Muscle of back (tissue), 11 donors: ENCODE data around the gene TNFRSF4. TPM values are rescaled to one million over a fixed set of nuclear protein-coding genes. Genes with fewer than 3 reads are reported as not detected.
"Not testable (repeated sequence)": the region's sequence is repeated elsewhere in the genome, so short reads cannot be mapped to it uniquely, and the experiment has no call there.

ENCODE experiments used
- DNase-seq, 3 donors: peaks; one replicate each; pipeline versions ENCODE4 v3.0.0 to v3.0.0-alpha.2; 2013
- polyA plus RNA-seq, 10 donors: library from polyadenylated mRNA; unstranded; fragments of 120-200 nt; gene quantifications; one replicate each; pipeline ENCODE4 v1.2.1, GENCODE V29; 2013; ENCODE audit not compliant: insufficient read length in 10 of 10

Gene TNFRSF4
- polyA plus RNA-seq, 10 donors: 1.0 to 3.7 (median 2.0) TPM

GRCh38 chr1:1203561-1204424, 10.2 kb downstream of the TNFRSF4 start:
- DNase-seq: peak in 1 of 3 donors; percentile 59

- DNase-seq: no peak
These were observed 11.0 kb downstream of the TNFRSF4 start for GRCh38 chr1:1202831-1203560.

DNA sequence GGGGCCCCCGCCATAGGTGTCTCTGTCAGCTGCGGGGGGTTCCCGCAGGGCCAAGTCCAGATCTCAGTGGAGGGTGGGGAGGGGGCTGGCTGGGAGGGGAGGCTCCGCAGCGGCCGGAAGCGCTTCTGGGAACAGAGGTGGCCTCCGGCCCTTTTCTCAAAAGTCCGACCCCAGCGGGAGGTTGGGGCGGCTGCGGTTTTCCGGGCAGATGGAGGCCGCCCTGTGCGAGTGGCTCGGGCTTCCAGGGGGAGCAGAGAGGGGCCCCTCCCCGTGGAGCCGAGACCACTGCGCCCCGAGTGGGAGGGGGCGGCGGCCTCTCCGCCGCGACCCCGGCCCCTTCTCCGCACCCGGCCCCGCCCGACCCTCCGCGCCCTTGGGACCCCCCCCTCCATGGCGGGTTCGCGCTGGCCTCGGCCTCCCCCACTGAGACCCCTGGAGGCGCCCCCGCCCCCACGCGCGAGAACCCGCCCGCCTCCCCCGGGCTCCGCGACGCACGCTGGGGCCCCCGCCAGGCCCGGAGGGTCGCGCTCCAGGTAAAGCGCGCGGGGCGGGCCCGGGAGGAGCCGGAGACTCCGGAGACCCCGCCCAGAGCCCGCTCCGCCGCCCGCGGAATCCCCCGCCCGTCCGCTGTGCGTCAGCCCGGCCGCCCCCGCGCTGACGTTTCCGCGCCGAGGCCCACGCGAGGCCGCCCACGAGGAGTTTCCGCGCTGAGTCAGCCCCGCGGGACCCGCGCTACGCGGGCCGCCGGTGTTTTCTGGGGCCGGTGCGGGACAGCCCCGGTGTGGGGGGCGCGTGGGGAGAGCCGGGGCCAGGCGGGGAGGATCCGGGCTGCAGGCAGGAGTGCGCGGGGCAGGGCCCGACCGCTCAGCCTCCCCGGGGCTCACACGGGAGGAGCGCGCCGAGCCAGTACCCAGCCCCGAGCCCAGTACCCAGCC, 12.8 kb downstream of the TNFRSF4 start:
- peak in 2 of 3 donors; percentile 71 to 78 for DNase-seq

- no peak for DNase-seq
These were observed 13.7 kb downstream of the TNFRSF4 start for GRCh38 chr1:1199961-1200875.

DNA sequence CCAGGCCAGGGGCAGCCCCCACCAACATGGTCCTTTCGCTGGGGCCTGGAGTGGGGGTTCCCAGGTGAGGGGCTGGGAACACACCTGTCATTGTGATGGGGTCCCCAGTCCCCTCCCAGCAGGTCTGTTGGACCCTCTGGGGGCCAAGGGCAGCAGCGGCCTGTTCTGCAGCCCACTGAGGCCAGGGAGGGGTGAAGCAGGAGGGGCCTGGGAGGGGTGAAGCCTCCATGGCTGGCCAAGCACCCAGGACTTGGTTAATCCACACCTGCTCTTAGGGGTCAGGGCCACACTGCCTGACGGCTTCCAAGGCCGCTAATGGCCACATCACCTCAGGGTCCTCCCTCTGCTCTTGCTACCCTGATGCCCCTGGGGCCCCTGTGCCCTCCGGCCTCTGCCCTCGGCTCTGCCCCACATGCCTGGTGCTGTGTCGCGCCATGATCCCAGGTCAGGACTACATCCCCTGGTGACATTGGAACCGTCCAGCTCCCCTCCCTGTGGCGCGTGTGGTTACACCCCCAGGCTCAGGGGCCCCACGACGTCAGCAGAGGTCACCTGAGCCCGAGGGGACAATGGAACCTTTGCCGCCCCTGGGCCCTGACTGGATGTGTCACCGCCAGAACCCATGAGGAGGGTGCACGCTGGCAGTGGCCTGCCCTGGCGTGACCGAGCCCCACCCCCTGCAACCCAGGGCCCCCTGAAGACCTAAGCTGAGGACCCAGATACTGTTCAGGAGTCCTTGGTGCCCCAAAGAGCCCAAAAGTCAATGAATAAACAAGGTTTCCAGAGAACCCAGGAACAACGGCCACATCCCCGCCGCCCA, 14.6 kb downstream of the TNFRSF4 start:
- no peak for DNase-seq

DNA sequence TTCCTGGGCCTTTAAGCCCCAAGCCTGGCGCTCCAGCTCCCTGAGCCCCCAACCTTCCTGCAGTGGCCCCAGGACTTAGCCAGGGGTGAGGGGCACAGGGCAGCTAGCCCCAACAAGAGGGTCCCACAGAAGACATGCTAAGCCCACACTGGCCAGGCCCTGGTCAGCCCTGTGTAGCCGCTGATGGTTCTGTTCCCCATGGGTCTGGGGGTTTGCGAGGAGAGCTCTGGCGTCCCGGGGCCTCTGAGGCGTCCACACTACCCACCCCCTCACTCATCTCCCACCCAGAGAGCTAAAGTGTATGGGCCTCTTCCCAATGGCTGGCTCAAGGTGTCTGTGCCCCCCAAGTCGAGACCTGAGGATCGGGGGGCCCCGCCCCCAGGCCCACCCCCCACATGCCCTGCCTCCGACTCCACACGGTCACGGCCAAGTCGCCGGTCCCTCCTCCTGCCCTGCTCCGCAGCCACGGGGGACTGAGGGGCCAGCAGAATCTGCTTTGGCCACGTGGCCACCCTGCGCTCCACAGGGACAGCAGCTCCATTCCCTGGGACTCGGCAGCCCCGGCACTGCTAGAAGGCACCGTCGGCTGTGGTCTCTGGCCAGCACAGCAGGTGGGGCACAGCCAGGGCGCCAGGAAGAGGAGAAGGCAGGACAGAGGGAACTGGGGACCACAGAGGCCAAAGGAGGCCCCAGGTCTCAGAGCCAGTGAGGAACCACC, 15.4 kb downstream of the TNFRSF4 start:
- no peak for DNase-seq

DNA sequence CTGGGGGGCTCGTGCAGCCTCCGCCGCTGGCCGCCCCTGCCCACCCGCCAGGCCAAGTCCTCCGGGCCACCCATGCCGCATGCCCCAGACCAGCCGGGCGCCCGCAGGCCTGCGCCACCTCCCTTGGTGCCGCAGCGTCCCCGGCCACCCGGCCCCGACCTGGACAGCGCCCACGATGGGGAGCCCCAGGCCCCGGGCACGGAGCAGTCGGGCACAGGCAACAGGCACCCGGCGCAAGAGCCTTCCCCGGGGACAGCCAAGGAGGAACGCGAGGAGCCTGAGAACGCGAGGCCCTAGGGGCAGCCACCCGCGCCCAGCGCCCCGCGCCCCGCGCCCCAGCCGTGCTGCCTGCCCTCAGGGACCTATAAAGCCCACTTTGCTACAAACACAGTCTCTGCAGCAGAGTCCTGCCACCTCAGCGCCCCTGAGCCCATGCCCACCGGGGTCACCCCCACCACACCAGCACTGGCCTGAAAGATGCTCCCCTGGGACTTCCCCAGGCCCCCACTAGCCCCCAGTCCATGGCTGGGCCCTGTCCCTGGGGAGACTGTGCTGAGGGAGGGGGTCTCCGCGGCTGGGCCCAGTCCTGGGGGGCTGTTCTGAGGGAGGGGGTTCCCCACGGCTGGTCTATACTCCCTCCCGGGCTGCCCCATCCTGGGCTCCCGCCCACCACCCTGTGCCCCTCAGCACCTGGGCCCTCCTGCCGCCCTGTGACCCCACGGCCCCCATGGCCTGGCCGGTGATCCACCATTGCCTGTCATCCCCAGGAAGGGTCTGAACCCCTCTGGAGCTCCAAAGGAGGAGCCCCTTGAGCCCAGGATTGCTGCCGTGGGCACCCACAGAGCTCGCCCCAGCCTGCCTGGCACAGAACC, 16.2 kb downstream of the TNFRSF4 start:
- DNase-seq: no peak

GRCh38 chr1:1197188-1197500, 16.8 kb downstream of the TNFRSF4 start:
- DNase-seq: no peak

DNA sequence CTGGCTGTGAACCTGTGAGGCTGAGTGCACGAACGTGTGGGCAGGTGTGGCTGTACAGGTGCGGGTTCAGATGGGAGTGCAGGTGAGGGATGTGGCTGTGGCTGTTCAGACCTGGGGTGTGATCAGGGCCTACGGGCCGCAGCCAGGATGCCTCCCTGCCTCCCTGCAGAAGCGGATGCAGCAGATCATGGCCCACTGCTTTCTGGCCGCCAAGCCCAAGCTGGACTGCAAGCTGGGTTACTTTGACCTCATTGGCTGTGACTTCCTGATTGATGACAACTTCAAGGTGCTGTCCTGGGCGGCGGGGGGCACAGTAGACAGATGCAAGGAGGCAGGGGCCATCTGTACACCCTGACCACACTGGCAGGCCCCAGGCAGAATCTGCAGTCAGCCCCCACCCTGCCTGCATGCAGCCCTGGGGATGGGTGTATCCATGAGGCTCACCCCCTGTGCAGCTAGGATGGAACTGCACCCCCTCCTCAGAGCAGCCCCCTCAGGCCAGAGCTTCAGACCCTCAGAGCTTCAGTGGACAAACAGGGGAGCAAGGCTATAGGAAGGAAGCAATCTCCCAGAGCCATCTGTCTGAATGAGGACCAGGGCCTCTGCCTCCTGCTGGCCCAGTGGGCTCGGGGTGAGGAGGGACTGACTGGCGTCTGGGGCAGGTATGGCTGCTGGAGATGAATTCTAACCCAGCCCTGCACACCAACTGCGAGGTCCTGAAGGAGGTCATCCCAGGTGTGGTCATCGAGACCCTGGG, 17.3 kb downstream of the TNFRSF4 start:
- DNase-seq: no peak

GRCh38 chr1:1195726-1196125, 18.2 kb downstream of the TNFRSF4 start:
- DNase-seq: not testable (repeated sequence)

- no peak for DNase-seq
These were observed 19.2 kb downstream of the TNFRSF4 start for GRCh38 chr1:1194723-1195122.

- DNase-seq: no peak
These were observed 22.2 kb downstream of the TNFRSF4 start for GRCh38 chr1:1191734-1192133.

GRCh38 chr1:1189111-1189510, 24.8 kb downstream of the TNFRSF4 start:
- DNase-seq: no peak

DNA sequence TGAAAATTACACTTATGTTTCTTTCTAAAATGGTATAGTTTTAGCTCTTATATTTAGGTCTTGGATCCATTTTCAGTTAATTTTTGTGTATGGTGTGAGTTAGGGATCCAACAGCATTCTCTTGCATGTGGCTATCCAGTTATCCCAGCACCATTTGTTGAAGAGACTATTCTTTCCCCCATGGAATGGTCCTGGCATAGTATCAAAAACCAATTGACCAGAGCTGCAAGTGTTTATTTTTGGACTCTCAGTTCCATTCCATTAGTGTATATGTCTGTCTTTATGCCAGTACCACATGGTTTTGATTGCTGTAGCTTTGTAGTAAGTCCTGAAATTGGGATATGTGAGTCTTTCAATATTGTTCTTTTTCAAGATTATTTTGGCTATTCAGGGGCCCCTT, 26.0 kb downstream of the TNFRSF4 start:
- DNase-seq: no peak

DNA sequence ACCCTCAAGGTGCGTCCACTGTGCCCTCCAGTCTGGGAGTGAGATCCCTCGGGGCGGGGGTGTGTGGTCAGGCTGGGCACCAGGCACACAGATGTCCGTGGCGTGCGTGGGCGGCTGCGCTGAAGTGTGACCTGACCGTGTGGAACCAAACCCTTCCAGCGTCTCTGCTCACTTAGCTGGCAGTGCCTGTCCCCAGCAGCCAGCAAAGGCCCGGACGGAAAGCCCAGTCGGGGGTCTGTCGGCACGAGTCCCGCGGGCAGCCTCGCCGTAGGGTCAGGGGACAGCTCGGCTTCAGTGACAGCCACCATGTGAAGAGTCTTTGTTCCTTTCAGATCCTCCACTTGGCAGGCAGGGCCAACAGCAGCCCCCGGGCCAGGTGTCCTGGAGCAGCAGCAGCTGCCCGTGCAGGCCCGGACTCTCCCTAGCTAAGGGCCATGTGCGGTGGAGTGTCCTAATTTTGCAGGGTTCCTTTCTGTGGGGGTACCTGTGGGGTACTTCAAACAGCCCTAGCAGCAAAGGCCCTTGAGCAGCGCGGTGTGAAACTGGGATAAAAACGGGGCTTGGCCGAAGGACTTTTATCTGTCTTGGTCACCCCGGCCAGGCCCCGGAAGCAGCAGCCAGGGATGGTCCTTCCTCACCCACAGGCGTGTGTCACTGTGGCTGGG, 28.7 kb downstream of the TNFRSF4 start:
- peak in 1 of 3 donors; percentile 29 for DNase-seq

DNA sequence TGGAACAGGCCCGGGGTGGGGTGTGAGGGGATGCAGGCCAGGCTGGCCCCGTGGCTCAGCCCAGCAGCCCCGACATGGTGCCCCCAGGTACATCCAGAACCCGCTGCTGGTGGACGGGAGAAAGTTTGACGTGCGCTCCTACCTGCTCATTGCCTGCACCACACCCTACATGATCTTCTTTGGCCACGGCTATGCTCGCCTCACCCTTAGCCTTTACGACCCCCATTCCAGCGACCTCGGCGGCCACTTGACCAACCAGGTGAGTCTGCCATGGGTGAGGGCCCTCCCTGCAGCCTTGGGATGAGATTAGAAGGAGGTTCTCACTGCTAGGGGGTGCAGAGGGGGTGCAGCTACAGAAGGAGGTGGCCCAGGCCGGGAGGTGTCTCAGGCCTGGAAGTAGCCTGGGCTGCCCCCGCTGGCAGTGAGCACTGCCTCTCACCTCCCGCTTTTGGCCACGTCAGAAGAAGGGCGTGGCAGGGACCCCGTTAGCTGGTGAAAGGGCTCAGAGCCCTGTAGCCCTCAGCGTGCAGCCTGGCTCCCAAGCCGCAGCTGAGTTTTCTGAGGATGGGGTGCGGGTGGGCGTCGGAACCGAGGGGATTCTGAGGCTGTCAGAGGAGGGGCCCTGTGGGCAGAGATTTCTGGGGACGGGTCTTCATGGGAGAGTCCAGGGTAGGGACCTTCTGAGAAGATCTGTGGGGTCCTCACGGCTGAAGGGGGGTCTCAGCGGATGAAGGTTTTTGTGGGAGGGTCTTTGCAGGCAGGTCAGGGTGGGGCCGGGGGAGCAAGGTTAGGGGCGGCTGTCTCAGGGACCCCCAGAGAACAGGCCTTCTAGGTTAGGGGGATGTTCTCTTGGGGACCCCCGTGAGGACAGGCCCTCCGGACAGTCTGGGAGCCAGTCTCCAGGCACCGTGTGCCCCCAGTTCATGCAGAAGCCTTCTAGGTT, 29.8 kb downstream of the TNFRSF4 start:
- DNase-seq: no peak
